HFF-Myc (cell line): ENCODE measurements around the gene MEIS2.

Source experiments
- DNase-seq: peaks from one replicate; pipeline ENCODE4 v3.0.0-alpha.2; 2011; ENCODE audit warnings: low read depth; ENCODE audit errors: extremely low read depth
- H3K4me3 ChIP-seq: replicated peaks from 2 replicates; pipeline ENCODE4 v1.5.1; 2011; ENCODE audit warnings: low read depth, mild to moderate bottlenecking, control low read depth, low read length
- TF ChIP-seq, protein P1 (sequence below): IDR thresholded peaks from 2 replicates; pipeline ENCODE4 v1.5.1; 2012; ENCODE audit warnings: mild to moderate bottlenecking, low read depth, low read length, control low read depth; ENCODE audit errors: missing control alignments

MEIS2 gene

DNA sequence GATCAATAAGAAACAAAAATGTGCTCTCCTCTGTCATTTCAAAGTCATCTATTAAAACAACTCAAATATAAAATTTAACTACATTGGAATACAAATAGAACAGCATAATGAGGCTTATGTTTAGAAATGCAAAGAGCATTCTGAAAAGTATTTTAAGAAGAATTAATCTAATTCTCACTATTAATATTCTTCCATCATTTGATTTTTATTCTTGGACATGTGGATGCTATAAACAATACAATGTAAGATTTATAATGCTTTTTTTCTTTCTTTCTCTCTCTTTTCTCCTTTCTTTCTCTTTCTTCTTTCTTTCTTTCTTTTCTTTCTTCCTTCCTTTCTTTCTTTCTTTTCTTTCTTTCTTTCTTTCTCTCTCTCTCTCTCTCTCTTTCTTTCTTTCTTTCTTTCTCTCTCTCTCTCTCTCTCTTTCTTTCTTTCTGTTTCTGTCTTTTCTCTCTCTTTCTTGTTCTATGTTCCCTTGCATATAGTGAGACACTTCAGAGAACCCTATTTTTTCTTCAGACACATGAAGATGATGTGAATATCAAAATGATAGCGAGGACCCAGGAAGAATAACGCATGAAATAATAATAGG lies 32.6 kb upstream of the MEIS2 start:
- DNase-seq: no peak
- H3K4me3 ChIP-seq: no peak overlapping the region
- TF ChIP-seq, protein P1, sequence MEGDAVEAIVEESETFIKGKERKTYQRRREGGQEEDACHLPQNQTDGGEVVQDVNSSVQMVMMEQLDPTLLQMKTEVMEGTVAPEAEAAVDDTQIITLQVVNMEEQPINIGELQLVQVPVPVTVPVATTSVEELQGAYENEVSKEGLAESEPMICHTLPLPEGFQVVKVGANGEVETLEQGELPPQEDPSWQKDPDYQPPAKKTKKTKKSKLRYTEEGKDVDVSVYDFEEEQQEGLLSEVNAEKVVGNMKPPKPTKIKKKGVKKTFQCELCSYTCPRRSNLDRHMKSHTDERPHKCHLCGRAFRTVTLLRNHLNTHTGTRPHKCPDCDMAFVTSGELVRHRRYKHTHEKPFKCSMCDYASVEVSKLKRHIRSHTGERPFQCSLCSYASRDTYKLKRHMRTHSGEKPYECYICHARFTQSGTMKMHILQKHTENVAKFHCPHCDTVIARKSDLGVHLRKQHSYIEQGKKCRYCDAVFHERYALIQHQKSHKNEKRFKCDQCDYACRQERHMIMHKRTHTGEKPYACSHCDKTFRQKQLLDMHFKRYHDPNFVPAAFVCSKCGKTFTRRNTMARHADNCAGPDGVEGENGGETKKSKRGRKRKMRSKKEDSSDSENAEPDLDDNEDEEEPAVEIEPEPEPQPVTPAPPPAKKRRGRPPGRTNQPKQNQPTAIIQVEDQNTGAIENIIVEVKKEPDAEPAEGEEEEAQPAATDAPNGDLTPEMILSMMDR: no peak

DNA sequence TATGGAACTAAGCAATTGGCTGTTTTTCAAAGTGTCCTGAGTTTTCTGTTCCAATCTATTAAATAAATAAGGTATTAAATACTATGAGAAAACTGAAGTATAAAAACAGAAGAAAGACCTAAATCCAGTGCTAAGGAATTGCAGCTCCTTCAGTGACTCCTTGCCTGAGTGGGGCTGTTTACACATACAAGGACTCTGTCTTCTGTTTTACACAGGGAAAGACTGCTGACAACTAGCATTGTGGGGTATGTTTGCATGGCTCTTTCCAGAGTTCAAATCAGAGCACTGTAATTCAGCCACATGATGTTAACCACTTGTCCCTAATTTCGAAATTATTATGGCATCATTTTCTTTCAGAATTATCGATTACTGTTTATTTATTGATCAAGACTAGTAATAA lies 31.3 kb upstream of the MEIS2 start:
- DNase-seq: no peak
- no peak overlapping the region for H3K4me3 ChIP-seq
- TF ChIP-seq, protein P1: no peak

DNA sequence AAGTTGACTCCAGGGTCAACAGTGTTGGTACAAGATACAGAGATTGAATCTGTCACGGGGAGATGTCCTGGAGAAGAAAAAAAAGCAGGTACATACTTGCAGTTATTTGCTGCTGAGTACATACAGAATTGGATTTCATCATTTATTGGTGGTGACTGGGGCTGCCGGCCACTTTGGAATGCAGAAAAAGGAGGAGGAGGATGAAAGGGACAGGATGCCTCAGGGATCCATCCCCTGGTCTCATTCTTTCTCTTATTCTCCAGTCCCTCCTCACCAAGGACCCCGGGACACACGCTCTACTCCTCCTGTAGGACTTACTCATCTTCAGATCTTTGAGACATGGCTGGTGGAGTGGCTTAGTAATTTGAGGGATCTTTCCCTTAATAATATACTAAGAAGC lies 30.0 kb upstream of the MEIS2 start:
- TF ChIP-seq, protein P1: no peak
- H3K4me3 ChIP-seq: no peak overlapping the region
- DNase-seq: no peak

DNA sequence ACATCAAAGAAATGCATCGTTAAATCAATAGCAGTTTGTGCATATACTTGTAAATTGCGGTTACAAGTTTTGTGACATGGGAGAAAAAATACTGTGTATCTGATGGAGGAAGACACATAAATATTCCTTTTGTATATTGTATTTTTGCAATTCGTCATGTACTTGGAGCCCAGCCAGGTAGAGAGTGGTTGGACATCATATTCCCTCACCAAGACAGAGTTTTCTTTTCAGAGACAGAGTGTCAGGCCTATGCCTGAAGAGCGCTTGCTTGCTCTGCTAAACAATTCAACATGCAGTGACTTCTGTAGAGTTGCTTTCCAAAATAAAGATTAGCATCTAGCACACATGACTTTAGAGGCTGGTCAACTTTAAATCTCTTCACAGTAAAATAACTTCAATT lies 24.8 kb upstream of the MEIS2 start:
- no peak overlapping the region for H3K4me3 ChIP-seq
- no peak for DNase-seq
- TF ChIP-seq, protein P1: no peak

DNA sequence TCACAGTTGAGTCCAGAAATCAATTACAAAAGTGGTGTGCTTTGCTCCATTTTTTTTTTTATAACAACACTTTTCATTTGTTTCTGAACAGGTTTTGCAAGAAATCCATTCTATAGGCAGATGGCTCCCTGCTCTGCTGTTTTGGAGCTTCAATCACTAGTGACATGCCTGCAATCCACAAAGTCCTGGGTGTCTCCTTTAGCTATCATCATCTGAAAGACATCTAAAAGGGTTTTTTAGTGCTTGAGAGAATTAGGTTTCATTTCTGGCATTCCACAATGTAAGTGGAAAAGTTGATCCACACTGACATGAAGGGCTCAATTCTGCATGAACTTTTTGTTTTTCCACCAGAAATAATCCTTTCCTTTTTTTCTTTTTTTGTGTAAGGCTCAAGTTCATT lies 24.0 kb upstream of the MEIS2 start:
- DNase-seq: no peak
- H3K4me3 ChIP-seq: no peak overlapping the region
- TF ChIP-seq, protein P1: no peak

DNA sequence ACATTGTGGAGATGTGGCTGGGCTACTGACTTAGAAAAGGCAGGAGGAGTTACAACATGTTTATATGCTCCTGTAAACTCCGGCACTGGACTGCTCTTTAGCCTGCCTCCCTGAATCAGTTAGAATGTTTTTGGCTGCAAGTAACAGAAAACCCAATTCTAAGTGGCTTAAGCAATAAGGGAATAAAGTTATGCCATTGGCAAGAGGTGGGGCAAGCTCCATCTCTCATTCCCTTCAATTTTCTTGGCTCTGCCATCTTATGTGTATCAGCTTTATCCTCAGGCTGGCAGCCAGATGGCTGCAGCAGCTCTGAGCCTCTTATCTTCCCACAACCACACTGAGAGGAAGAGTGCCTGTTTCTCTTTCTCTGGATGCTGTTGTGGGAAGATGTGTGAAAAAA lies 22.4 kb upstream of the MEIS2 start:
- no peak for DNase-seq
- H3K4me3 ChIP-seq: no peak overlapping the region
- TF ChIP-seq, protein P1: no peak

DNA sequence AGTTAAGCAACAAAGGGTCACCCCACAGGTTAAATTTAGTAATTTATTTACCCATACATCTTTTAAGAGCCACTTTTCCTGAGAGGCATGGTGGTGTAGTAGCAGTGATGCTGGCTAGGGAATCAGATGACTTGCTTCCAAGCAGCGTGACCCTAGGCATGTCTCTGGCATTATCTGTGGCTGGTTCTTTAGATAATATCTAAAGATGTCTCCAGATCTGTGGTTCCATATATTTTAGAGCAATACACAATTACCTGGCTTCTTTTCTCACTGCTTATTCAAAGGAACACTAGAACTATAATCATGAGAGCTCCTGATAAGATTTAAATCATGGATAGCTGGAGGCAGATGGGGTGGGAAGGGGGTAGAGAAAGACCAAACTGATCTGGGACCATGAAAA lies 21.1 kb upstream of the MEIS2 start:
- TF ChIP-seq, protein P1: no peak
- DNase-seq: no peak
- H3K4me3 ChIP-seq: no peak overlapping the region
